SH-SY5Y (cell line): ENCODE measurements around the gene STAC3.

Source experiments
- GATA2 ChIP-seq: IDR thresholded peaks from 2 replicates; pipeline ENCODE4 v1.6.1; 2011; ENCODE audit warnings: mild to moderate bottlenecking, low read depth, low read length
- GATA3 ChIP-seq: IDR thresholded peaks from 2 replicates; pipeline ENCODE4 v1.6.1; 2011; ENCODE audit warnings: low read depth, mild to moderate bottlenecking, low read length, moderate library complexity

DNA sequence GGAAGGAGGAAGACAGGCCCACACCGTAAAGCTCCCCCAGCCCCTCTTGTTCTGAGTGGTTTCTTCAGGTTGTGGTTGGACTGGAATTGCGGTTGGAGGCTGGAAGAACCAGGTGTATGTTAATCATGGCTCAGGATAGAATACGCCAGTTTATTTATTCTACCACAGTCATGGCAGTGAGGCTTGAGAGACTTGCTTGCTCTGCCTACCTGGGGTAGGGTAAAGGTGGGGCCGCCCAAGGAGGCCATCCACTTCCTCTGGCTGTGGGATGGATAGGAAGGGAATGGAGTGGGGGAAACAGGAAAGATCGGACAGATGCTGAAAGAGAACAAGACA, 13.4 kb downstream of the STAC3 start:
- TF ChIP-seq GATA2: no peak
- no peak for TF ChIP-seq GATA3
